Stimulated activated CD8-positive, alpha-beta memory T cell treated with anti-CD3 and anti-CD28 coated beads, Interleukin-2, amount 100 ng/mL, for 1 hour (primary cell): ENCODE data around the gene DYSF.

ENCODE experiments used
- DNase-seq, 2 donors: peaks; one replicate each; pipeline ENCODE4 v3.0.0-alpha.2; 2020; ENCODE audit warnings: low read depth in 2 of 2

Gene DYSF

DNA sequence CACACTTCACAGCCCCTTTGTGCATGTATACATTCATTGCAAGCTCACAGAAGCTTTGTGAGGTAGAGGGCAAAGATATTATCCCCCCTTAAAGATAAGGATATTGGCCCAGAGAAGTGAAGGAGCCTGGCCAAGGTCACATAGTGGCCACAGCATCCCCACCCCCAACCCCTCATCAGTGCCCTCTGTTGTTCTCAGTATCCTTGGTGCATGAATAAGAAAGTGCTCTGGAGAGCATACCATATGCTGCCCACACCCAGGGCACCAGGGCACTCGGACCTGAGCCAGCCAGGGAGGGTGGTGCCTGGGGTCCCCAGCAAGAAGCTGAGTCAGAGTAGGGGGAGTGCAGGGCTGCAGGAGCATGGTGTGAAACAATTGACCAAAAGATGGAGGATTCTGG, 3.3 kb downstream of the DYSF start:
- DNase-seq: no peak

DNA sequence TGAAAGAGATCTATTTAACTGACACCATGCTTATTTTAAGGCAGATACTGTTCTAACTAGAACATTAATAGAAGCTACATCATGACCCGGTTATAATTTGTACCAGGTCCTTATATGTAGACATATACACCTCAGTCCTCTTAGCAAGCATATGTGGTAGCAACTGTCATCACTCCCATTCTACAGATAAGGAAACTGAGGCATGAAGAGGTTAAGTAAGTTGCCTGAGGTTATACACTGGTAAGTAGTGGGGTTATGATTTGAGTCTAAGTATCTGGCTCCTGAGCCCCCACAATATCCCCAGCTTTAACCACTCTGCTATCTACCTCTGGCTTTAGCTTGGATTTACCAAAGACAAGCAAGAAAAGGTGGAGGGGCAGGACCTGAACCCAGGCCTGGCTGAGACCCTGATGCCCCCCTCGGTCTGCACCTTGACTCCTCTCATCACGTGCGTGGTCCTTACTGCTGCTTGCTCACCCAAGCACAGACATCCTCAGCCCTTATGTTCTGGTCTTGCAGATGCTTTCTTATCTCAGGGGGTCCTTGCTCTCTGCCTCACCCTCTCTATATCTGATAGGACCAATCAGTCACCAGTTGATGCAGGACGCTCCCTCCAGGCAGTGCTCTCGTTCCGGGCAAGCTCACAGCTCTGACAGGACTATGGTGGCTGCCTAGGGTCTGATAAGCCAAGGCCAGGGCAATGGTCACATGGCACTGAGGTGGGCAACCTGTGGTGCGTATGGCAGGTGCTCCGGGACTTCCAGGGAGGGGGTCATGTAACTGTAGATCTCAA, 4.0 kb downstream of the DYSF start:
- DNase-seq: no peak

DNA sequence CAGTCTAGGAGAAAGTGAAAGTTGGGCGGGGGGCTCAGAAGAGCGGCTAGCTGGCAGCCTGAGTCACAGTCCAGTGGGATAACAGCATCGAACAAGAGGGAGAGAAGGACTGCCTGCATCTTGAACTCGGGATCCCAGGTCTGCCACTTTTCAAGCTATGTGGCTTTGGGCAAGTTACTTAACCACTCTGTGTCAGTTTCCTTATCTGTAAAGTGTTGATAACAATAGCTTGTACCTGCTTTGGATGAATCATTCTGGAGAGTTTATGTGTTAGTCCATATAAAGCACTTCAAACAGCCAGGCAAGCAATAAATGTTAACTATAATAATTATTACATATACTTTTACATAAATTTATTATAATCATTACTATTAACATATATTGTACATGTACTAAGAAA, 4.6 kb downstream of the DYSF start:
- no peak for DNase-seq

DNA sequence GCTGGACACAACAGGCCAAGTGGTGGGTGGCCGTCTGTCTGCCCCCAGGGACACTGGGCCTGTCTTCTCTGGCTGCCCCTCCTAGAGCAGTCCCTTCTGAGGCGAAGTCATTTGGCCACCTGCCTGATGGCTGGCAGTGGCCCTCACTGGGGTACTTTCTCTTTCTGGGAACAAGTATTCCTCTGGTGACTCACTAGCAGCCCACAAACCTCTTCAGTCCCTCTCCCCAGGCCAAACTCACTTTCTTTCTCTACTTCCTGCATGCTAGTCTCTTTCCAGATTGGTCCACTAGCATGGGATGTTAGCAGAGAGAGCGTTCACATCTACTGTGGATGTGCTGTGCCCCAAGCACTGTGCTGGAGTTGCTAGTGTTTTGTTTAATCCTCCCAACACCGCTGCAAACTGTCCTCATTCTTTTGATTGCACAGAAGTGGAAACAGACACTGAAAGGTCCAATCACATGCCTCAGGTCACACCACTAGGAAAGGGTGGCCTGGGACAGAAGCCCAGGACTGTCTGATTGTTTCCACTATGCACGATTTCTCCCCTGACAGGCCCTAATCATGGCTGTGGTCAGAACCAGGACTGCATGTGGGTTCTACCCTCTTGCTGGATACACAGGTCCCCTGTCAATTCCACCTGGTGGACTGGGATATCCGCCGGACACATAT, 5.2 kb downstream of the DYSF start:
- no peak for DNase-seq

DNA sequence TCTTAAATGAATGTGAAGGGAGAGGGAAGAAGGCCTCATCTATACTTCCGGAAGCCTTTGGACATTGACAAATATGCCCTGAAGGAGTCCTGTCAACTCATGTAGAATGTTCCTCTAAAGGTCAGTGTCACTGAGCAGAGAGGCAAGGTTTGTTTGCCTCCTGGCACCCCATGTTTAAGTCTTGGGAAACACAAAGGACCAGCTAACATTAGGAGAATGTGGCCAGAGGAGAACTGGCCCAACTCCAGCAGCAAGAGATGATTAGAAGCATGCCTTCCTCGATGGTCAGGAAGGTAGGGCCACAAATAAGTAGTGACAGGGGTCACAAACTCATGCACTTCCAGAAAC, 5.7 kb downstream of the DYSF start:
- no peak for DNase-seq

DNA sequence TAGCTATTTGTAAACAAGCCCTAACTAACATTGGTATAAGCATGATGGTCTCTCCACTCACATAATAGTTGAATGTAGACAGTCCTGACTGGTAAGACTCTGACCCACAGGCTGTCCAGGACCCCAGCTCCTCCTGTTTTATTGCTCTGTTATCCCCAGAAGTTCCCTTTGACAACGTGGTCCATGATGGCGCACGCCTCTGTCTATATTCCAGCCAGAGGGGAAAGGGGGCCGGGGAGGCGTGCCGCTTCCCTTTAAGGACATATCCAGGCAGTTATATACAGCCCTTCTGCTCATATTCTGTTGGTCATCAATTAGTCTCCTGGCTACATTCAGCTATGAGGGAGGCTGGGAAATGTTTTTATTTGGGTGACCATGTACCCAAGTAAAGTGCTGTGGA, 6.7 kb downstream of the DYSF start:
- DNase-seq: no peak

DNA sequence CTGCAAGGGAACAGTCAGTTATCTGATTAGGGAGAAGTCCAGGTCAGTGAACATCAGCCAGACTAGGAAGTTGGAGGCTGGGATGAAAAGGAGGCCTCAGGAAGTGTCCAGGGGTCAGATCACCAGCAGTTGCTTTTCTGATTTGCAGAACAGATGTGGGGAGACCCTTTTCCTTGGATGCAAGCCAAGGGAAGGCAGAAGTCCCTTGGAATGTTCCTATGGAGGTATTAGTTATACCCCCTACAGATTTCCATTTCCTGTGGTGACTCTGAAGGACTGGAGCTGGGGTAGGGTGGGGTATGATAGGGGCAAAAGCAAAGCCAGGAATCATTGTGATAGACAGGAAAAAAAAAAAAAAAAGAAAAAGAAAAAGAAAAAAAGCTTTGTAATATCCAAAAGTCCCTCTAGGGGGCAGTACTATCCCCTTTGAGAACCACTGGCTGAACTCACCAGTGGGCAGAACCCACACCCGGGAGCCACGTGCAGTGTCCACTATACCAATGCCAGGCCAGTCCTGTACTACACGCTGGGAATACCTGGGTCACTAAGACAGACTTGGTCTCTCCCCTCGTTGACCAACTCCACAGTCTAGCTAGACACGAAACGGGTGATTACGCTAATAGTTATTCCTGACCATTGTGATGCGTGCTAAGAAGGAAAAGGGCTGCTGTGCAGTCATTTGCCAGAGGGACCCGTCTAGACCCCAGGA, 7.4 kb downstream of the DYSF start:
- no peak for DNase-seq

DNA sequence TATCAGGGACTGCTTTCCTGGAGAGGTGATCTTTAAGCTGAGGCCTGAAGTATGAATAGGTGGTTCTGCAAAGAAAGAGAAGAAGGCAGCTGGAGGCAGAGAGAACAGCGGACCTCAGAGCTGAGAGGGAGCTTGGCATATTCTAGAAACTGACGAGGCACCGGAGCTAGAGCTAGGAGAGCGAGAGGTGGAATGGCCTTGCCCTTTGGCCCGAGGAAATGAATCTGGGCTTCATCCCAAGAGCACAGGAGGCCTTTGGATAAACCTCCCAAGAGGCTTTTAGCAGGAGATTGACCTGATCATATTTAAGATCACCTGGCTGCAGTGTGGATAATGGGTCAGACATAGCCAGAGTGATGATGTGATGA, 7.9 kb downstream of the DYSF start:
- no peak for DNase-seq

DNA sequence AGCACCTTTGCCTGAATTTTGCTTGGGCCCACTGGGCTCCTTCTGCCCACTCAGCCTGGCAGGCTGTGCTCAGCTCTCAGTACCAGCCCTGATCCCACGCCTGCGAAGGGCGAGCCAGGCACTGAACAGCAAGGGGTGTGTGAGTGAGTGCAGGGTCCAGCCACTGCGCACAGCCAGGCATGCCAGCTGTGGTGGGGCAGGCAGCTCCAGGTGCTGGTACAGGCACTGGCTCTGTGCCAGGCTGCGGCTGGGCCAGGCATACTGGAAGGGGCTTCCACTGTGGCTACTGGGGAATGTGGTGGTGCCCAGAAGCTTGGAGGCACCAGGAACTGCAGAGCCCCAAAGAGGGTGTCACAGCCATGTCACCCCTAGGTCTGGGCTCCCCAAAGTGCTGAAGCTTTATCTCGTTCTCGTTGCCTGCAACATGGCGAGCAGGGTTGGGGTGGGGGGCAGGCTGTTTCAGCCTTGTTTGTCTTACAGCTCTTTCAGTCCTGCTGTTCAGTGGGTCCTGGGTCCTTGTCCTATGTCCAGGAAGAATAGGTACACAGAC, 8.8 kb downstream of the DYSF start:
- DNase-seq: no peak

DNA sequence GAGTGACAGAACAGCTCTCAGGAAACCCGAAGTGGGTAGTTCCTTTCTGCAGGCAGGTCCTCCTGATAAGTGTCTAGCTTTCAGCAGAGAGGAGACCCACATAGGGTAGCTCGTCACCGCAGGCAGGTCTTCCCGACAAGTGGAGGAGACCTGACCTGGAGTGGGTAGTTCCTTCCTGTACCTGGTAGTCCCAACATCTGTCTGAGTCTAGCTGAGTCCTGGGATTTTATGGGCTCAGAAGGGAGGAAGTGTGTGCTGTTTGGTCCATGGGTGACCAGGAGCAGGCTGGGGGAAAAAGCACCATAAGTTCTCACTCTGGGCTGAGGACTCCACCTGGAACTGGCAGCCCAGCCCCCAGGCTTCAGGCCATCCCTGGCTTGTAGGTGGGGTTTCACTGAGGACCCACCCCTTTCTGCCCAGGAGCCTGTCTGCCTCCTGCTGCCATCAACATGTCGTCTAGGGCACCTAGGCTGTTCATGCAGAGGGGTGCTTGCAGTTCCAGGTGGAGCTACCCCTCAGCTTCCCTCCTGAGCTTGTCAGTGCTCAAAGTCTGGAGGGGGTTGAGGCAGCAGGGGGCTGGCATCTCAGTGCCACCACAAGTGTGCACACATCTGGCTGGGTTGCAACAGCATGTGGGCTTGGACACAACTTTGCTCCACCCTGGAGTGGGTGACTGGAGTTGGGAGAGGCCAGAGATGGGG, 9.4 kb downstream of the DYSF start:
- DNase-seq: no peak

DNA sequence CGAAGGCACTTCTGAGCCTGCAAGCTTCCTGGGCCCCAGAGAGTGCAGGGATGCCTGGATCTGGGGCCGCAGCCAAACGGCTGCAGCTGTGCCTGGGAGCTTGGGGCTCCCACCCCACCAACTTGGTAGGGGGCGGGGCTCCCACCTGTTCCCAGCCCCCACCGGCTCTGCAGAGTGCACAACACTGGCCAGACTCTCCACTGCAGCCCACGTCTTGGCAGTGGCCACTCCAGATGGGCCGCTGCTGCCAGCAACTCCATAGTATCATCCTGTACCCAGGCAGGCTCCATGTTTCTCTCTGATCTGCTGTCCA, 9.9 kb downstream of the DYSF start:
- no peak for DNase-seq

DNA sequence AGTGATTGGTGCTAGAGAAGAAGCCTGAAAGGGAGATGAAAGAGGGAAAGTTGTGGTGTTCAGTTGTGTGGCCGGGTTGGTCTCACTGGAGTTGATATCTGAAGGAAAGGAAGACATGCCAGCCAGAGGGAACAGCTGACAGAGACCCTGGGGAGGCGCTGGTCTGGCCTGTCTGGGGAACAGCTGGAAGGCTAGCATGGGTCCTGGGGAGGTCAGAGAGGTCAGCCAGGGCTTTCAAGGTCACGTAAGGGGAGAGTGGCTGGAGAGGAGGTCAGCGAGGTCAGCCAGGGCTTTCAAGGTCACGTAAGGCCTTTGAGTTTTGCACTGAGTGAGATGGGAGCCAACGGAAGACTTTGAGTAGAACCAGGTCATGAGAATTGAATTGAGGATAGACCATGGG, 11.0 kb downstream of the DYSF start:
- no peak for DNase-seq

DNA sequence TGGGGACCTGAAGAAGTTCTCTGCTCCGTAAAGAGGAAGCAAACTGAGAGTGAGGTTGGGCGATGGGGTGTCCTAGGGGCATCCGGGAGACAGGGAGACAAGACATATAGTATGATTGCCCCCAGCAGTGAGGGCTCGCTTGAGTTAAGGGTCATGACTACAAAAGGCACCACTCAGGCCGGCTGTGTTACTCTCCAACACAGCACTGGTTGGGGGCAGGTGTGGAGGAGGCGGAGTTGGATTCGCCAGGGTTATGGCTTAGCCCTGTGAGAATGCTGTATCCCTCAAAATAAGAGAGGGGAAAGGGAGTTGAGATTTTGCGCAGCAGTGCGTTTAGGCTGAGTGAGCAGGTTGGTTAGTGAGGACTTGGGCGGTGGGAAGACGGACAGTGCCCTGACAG, 12.0 kb downstream of the DYSF start:
- no peak for DNase-seq

DNA sequence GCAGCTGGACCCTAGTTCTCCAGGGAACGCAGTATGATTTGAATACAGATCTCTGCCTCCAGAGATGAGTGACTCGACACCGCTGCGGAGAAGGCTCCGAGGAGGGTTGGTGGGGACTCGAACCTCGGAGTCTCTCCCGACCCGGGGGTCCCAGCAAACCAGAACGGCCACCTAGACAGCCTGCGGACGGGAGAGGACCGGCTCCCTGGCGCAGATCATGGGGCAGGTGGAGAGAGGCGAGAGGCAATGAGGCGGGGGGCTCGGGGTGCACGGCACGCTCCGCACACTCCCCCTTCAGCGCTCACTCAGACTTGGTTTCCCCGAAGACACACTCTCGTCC, 12.6 kb downstream of the DYSF start:
- no peak for DNase-seq

DNA sequence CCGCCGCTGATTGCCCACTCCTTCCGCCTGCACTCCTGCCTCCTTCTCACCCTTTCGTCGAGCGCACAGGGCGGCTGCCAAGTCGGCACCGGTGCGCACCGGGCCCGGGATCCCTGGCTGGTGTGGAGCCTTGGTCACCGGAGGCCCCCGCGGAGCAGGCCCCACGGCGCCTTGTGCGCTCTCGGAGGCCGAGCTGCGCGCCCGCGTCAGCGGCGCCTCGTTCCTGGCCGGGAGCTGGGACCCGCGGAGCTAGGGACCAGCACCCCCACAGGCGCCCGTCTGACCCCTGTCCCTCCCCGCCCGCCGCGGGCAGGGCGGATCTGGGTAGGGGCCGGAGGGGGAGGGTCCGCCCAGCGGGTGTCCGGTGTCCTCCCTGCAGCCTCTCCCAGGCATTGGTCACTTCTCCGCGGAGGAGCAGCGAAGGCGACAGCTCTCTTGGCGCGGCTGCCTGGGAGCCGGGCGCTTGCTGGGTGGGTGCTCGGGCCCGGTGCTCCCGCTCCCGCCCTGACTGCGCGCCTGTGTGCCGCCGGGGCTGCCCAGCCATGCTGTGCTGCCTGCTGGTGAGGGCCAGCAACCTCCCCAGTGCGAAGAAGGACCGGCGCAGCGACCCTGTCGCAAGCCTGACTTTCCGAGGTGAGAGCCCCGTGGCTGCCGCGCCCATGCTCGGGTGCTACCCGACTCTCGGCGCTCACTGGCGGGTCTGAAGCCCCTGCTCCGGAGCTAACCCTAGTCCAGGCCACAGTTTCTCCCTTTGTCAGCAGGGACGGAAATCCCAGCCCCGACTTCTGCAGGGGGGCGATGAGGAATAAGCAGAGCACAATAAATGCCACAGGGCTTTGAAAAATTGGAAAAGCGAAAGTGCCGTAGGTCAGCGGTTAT, 13.2 kb downstream of the DYSF start:
- no peak for DNase-seq

DNA sequence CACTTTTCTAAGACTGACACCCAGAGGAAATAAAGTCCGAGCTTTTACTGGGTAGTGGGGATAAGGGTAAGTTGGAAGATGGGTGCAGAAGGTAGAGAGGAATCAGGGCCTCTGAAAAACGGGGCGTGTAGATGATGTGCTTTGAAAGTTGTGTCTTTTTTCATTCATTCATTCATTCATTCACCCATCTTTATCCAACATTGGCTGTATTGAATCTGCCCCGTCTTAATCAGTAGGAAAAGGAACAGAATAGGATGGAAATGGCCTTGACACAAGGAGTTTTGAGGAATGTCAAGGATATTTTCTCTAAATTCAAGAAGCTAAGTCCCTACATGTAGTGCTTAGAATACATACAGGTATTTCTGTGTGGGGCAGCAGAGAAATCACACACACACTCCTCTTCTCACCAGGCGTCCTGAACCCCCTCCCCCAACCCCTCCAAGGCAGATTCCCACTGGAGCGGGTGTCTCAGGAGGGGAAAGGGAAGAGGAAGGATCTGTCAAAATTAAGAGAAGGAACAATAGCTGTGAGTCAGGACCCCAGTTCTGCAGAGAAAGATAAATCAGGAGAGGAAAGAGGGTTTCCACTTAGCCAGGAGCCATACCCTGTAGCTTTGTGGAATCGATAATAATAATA, 13.9 kb downstream of the DYSF start:
- no peak for DNase-seq

DNA sequence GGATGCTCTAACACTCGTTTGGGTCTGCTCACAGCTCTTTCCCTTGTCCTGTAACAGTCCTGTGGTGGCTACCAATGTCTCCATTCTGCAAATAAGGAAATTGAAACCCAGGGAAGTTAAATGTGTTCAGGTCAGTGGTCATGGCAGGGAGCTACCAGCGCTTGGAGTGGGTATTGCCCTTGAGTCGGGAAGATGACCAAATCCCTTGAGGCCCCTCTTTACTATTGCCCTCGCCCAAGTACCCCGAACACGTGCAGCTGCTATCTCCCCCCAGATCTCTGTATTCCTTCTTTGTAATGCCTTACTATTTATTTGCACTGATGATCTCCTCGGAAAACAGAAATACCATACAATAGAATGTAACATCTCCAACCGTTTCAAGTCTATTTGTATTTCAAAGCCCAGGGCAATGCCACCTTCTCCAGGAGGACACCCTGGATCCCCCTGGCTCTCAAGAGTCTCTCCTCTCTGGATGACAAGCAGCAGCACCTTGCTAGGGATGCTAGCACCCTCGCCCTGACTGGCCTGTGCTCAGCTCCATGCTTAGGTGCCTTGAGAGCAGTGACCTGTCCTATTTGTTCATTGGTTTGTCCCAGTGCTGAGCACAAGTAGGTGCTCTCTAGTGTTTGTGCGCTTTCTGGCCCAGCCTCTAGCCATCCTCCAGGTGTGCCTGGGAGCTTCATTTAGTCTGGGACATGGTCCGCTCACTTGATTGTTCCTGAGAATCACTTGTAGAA, 15.1 kb downstream of the DYSF start:
- DNase-seq: no peak

DNA sequence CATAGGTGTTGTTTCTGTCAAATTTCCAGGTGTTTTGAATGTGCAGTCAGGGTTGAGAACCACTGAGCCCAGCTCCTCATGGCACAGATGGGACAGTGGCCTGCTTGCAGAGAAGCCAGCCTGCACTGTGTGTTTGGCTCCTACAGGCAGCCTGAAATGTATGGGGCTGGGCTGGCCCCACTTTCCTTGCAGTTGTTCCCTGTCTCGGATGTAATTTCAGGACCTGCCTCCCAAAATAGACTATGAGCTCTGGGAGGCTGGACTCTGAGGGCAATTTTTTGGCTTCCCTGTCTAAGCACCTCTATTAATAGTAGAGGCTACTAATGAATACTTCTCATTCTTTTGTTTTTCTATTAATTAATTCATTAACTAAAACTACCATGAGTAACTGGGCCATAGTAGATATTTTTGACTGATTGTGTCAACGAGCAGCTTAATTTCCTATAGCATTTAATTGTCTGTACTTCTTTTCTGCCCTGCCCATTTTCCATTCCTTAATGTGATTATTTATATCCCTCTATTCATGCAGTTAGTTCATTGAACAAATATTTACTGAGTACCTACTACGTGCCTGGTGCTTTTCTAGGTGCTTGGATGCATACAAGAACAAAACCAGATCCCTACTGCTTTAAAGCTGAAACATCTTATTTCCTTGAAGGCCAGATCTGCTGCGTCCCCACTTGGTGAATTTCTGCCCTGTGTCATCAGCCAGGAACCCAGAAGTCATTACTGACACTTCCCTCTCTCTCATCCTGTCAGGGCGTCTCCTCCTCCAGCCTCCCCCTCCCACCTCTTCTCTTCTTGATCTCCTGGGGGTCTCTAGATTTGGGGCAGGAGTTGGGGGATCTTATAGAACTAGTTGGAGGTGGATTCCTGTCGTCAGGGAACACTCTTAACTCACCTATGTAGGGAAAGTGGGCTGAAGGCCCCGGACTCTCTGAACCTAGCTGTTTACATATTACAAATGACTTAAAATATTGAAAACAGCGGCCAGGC, 16.3 kb downstream of the DYSF start:
- DNase-seq: no peak

DNA sequence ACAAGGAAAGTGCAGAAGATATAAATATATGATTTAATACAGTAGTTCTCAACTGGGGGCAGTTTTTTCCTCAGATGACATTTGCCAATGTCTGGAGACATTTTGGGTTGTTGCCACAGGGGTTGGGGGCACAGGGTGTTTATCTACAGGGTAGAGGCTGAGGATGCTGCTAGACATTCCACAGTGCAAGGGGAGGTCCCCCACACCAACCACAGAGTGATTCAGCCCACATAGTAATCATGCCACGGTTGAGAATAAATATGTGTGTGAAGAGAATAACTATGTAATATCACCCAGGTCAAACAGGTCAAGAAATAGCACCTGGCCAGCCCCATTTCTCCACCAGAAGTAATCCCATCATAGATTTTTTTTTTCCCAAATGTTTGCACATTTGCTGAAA, 17.9 kb downstream of the DYSF start:
- no peak for DNase-seq
